ENCODE measurements around the gene KIF19.
"Not testable (repeated sequence)": the region's sequence is repeated elsewhere in the genome, so short reads cannot be mapped to it uniquely, and the experiment has no call there.

The KIF19 gene

GRCh38 chr17:74325743-74326379, at the start of gene KIF19:
TSS of gene KIF19 (plus strand) at chr17:74326226. CDS start at chr17:74326350, 124 bp downstream.
- no peak for DNase-seq

GRCh38 chr17:74276541-74277009, 49.5 kb upstream of the KIF19 start:
- DNase-seq = no peak

GRCh38 chr17:74277935-74278334, 48.1 kb upstream of the KIF19 start:
- no peak for DNase-seq

GRCh38 chr17:74279617-74280016, 46.4 kb upstream of the KIF19 start:
- not testable (repeated sequence) for DNase-seq

- DNase-seq = no peak
Observed at GRCh38 chr17:74280093-74280513, 45.9 kb upstream of the KIF19 start.

- DNase-seq = no peak
Observed at GRCh38 chr17:74281799-74282198, 44.2 kb upstream of the KIF19 start.

GRCh38 chr17:74282274-74282586, 43.8 kb upstream of the KIF19 start:
- not testable (repeated sequence) for DNase-seq

- DNase-seq = no peak
Observed at GRCh38 chr17:74282587-74283370, 43.2 kb upstream of the KIF19 start.

- no peak for DNase-seq
Observed at GRCh38 chr17:74283371-74283673, 42.7 kb upstream of the KIF19 start.

- no peak for DNase-seq
Observed at GRCh38 chr17:74287031-74287602, 38.9 kb upstream of the KIF19 start.

- no peak for DNase-seq
Observed at GRCh38 chr17:74288785-74289184, 37.2 kb upstream of the KIF19 start.

- DNase-seq = no peak
Observed at GRCh38 chr17:74289688-74290087, 36.3 kb upstream of the KIF19 start.

- DNase-seq = no peak
Observed at GRCh38 chr17:74290340-74290739, 35.7 kb upstream of the KIF19 start.

GRCh38 chr17:74292495-74292894, 33.5 kb upstream of the KIF19 start:
- DNase-seq = no peak

GRCh38 chr17:74295625-74296547, 30.1 kb upstream of the KIF19 start:
- DNase-seq = no peak

GRCh38 chr17:74296548-74296936, 29.5 kb upstream of the KIF19 start:
- DNase-seq = no peak

- no peak for DNase-seq
Observed at GRCh38 chr17:74297941-74298340, 28.1 kb upstream of the KIF19 start.

GRCh38 chr17:74298778-74299177, 27.2 kb upstream of the KIF19 start:
- DNase-seq = no peak

GRCh38 chr17:74299226-74300009, 26.6 kb upstream of the KIF19 start:
- no peak for DNase-seq

- no peak for DNase-seq
Observed at GRCh38 chr17:74303305-74303704, 22.7 kb upstream of the KIF19 start.

GRCh38 chr17:74304184-74304583, 21.8 kb upstream of the KIF19 start:
- no peak for DNase-seq

- no peak for DNase-seq
Observed at GRCh38 chr17:74305865-74306654, 20.0 kb upstream of the KIF19 start.
